ENCODE data around the gene ASAP2.

The ASAP2 gene

GRCh38 chr2:9401059-9401547 is 194.5 kb downstream of the ASAP2 start:
- no peak overlapping the region for H3K4me3 ChIP-seq (ENCODE audit: low read length)
- TF ChIP-seq CTCF (IDR thresholded peaks at IDR 0.05; ENCODE audit: insufficient read depth, low read depth, low read length, missing control alignments), result no peak
- no peak for DNase-seq (ENCODE audit: low read depth)

GRCh38 chr2:9401646-9402371 is 195.2 kb downstream of the ASAP2 start:
- DNase-seq (ENCODE audit: low read depth), result no peak
- no peak for TF ChIP-seq CTCF (IDR thresholded peaks at IDR 0.05; ENCODE audit: insufficient read depth, low read depth, low read length, missing control alignments)
- no peak overlapping the region for H3K4me3 ChIP-seq (ENCODE audit: low read length)

GRCh38 chr2:9403924-9404323 is 197.3 kb downstream of the ASAP2 start:
- DNase-seq (ENCODE audit: low read depth), result no peak

GRCh38 chr2:9404451-9404850 is 197.8 kb downstream of the ASAP2 start:
- no peak for DNase-seq (ENCODE audit: low read depth)
- no peak overlapping the region for H3K4me3 ChIP-seq (ENCODE audit: low read length)
- TF ChIP-seq CTCF (IDR thresholded peaks at IDR 0.05; ENCODE audit: insufficient read depth, low read depth, low read length, missing control alignments), result no peak

More at GRCh38 chr2:9403924-9404323, 197.3 kb downstream of the ASAP2 start:
- no peak overlapping the region for H3K4me3 ChIP-seq (ENCODE audit: low read length)
- TF ChIP-seq CTCF (IDR thresholded peaks at IDR 0.05; ENCODE audit: insufficient read depth, low read depth, low read length, missing control alignments), result no peak

GRCh38 chr2:9405636-9406035 is 199.0 kb downstream of the ASAP2 start:
- no peak for TF ChIP-seq CTCF (IDR thresholded peaks at IDR 0.05; ENCODE audit: insufficient read depth, low read depth, low read length, missing control alignments)
- no peak overlapping the region for H3K4me3 ChIP-seq (ENCODE audit: low read length)
- no peak for DNase-seq (ENCODE audit: low read depth)

DNA sequence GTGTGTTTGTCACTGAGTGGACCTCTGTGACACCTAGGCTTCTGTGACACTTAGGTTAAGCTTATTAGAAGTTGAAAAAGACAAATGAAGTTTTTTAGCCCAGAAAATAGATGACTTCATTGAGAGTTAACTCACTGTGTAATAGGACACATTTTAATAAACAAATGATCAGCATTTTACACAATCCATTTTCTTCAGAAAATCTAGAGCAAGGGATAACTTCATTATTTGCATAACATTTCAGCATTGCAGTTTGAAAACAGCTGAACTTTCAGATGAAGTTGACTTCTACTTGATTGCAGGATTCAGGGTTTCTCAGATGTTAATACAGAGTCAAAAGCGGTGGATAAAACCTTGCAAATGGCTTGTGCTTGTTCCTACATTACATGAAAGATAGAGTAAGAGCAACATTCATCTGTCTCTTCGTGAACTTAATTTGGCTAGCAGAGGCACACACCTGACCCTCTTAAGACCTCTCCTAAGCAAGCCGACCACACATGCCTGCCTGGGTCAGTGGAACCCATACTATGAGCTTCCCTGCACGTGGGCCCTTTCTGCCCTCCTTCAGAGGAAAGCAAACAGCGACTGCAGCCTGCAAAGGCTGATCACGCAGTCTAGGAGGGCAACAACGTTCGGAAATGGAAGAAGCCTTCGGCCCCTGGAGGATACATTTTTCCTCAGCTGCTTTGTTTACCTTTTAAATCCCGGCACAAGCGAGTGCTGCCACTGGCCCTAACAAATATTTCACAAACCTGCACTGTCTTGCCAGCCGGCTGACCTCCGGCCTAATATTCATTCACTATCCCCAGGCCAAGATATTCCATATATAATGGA is 200.1 kb downstream of the ASAP2 start:
- DNase-seq (ENCODE audit: low read depth), result no peak
- H3K4me3 ChIP-seq (ENCODE audit: low read length), result no peak overlapping the region
- TF ChIP-seq CTCF (IDR thresholded peaks at IDR 0.05; ENCODE audit: insufficient read depth, low read depth, low read length, missing control alignments), result no peak

Measured in epithelial cell of esophagus (primary cell).